Smooth muscle cell (in vitro differentiated cells): Measurements from ENCODE around the gene KDM1B. TPM values are rescaled to one million over a fixed set of nuclear protein-coding genes. Genes with fewer than 3 reads are reported as not detected.

Source experiments
- DNase-seq: peaks from one replicate; lab custom pipeline; 2025; ENCODE audit not compliant: unreplicated experiment; lab: John Stamatoyannopoulos, UW
- H2AFZ ChIP-seq: fragments of 200-600 bp; sonication (generic); 2 replicates; pipeline ENCODE4 v1.6.0; 2016; ENCODE audit warnings: antibody characterized with exemption, low read depth, mild to moderate bottlenecking
- H3F3A ChIP-seq: fragments of 200-600 bp; sonication (generic); 2 replicates; pipeline ENCODE4 v1.6.0; 2017; ENCODE audit warnings: antibody characterized with exemption, low read depth
- H3K27ac ChIP-seq: fragments of 200-600 bp; sonication (generic); 2 replicates; pipeline ENCODE4 v1.5.1; 2016; ENCODE audit warnings: low read depth, mild to moderate bottlenecking
- H3K27me3 ChIP-seq: fragments of 200-600 bp; sonication (generic); 2 replicates; pipeline ENCODE4 v1.6.1; 2016; ENCODE audit warnings: low read depth, mild to moderate bottlenecking
- H3K36me3 ChIP-seq: fragments of 200-600 bp; sonication (generic); 2 replicates; pipeline ENCODE4 v1.5.1; 2016; ENCODE audit warnings: low read depth
- H3K4me1 ChIP-seq: fragments of 200-600 bp; sonication (generic); 2 replicates; pipeline ENCODE4 v1.5.1; 2016; ENCODE audit warnings: low read depth
- H3K4me2 ChIP-seq: fragments of 200-600 bp; sonication (generic); 2 replicates; pipeline ENCODE4 v1.6.0; 2016; ENCODE audit warnings: mild to moderate bottlenecking
- H3K4me3 ChIP-seq: fragments of 200-600 bp; sonication (generic); 2 replicates; pipeline ENCODE4 v1.5.1; 2016; ENCODE audit warnings: mild to moderate bottlenecking
- H3K79me2 ChIP-seq: fragments of 200-600 bp; sonication (generic); 2 replicates; pipeline ENCODE4 v1.6.0; 2016; ENCODE audit warnings: low read depth, mild to moderate bottlenecking
- H3K9ac ChIP-seq: fragments of 200-600 bp; sonication (generic); 2 replicates; pipeline ENCODE4 v1.6.0; 2016; ENCODE audit warnings: low read depth
- H3K9me3 ChIP-seq: fragments of 200-600 bp; sonication (generic); replicated peaks from 2 replicates; pipeline ENCODE4 v1.5.1; 2016; ENCODE audit warnings: low read depth
- H4K20me1 ChIP-seq: fragments of 200-600 bp; sonication (generic); 2 replicates; pipeline ENCODE4 v1.6.0; 2016; ENCODE audit warnings: low read depth
- CTCF ChIP-seq: fragments of 200-600 bp; sonication (generic); IDR thresholded peaks from 2 replicates; pipeline ENCODE4 v1.5.1; 2017; ENCODE audit warnings: borderline replicate concordance, mild to moderate bottlenecking, antibody characterized with exemption; ENCODE audit not compliant: insufficient read depth, poor library complexity, severe bottlenecking
- WGBS: methylation state at CpG from one replicate; pipeline ENCODE4 v1.1.7; 2016; ENCODE audit warnings: low lambda C conversion rate; 5-methylcytosine and 5-hydroxymethylcytosine counted together
- polyA plus RNA-seq: library from polyadenylated mRNA; unstranded; fragments of >200 nt; fragmentation: Nextera tagmentation; extraction: Ambion mirVana; gene quantifications from 2 replicates; pipeline ENCODE4 v1.2.1, GENCODE V29; 2016
- total RNA-seq: library from RNA; depleted of rRNA; stranded (reverse); fragments of >200 nt; gene quantifications from 2 replicates; pipeline ENCODE4 v1.2.3, GENCODE V29; 2014

The KDM1B gene
- total and polyA plus RNA-seq, 2 experiments from 2014 or later = 8.2 to 15.8 TPM

- H3K4me2 ChIP-seq = no peak overlapping the region
- WGBS = 95% methylated on average over 10 of the region's 10 CpGs
- no peaks in the 10 kb centered on the region for H3K27me3 ChIP-seq
- H3K9me3 ChIP-seq = no peaks in the 10 kb centered on the region
- no peaks in the 10 kb centered on the region for H3F3A ChIP-seq
- no peak overlapping the region for H3K9ac ChIP-seq
- H3K36me3 ChIP-seq = no peaks in the 10 kb centered on the region
- no peak for TF ChIP-seq CTCF
- no peaks in the 10 kb centered on the region for H4K20me1 ChIP-seq
- H3K79me2 ChIP-seq = no peaks in the 10 kb centered on the region
- DNase-seq = no peak
- H3K4me3 ChIP-seq = no peak overlapping the region
- no peak overlapping the region for H2AFZ ChIP-seq
- H3K4me1 ChIP-seq = no peaks in the 10 kb centered on the region
- no peak overlapping the region for H3K27ac ChIP-seq
Measured at GRCh38 chr6:18136260-18136659, 19.0 kb upstream of the KDM1B start.

GRCh38 chr6:18138906-18139305 lies 16.3 kb upstream of the KDM1B start:
- Histone ChIP-seq H3K27ac (no peak overlapping the region), H3K4me1 (no peaks in the 10 kb centered on the region), H3K9ac (no peak overlapping the region), H3K36me3 (no peaks in the 10 kb centered on the region), H3F3A (no peaks in the 10 kb centered on the region), H3K27me3 (no peaks in the 10 kb centered on the region), H2AFZ (no peak overlapping the region), H3K79me2 (no peaks in the 10 kb centered on the region), H3K4me2 (no peak overlapping the region), H3K4me3 (no peak overlapping the region), H3K9me3 (no peaks in the 10 kb centered on the region), H4K20me1 (no peaks in the 10 kb centered on the region)
- 92% methylated on average over 5 of the region's 5 CpGs for WGBS
- no peak for TF ChIP-seq CTCF
- DNase-seq = no peak

GRCh38 chr6:18139935-18140621 lies 15.1 kb upstream of the KDM1B start:
- Histone ChIP-seq H3K4me3 (no peak overlapping the region), H3K4me1 (no peaks in the 10 kb centered on the region), H3K9me3 (no peaks in the 10 kb centered on the region), H3K27ac (no peak overlapping the region), H4K20me1 (no peaks in the 10 kb centered on the region), H2AFZ (no peak overlapping the region), H3K79me2 (no peaks in the 10 kb centered on the region), H3K9ac (no peak overlapping the region), H3K36me3 (no peaks in the 10 kb centered on the region), H3F3A (no peaks in the 10 kb centered on the region), H3K27me3 (no peaks in the 10 kb centered on the region), H3K4me2 (no peak overlapping the region)
- DNase-seq = no peak
- no peak for TF ChIP-seq CTCF
- 95% methylated on average over 6 of the region's 6 CpGs for WGBS
